ENCODE measurements around the gene STXBP4.

Gene STXBP4

DNA sequence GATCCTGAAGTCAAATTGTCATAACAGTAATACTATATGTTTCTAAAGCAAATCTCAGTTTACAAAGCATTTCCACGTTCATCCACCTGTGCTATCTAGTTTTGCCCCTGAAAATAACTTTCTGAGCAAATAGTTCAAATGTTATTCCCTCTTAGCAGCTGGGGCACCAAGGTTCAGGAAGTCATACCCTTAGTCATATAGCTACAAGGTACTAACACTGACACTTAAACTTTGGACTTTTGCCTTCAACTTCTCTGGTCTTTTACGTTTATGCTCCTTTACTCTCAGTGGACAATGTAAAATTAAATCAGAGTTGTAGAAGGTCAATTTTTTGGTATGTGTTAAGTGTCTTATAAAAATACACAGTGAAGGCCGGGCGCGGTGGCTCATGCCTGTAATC lies 33.1 kb upstream of the STXBP4 start:
- H3K27ac ChIP-seq = no peak overlapping the region
- TF ChIP-seq CTCF (IDR thresholded peaks at IDR 0.05) (no peak), ZFX (IDR thresholded peaks at IDR 0.05; ENCODE audit: borderline replicate concordance) (no peak)

DNA sequence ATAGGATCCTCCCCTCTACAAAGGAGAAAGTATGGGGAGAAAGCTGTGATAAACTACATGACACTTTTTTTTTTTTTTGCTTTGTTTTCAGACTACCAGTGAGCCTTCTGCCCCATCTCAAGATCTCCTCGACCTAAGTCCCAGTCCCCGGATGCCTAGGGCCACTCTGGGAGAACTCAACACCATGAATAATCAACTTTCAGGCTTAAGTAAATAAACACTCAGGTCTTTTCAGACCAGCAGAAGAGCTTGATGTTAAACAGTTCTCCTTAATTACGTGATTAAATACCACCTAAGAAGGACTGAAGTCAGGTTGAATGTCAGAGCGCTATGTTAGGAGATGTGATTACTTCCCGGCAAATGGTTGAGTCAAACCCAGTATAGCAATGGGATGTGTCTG lies 31.5 kb upstream of the STXBP4 start:
- TF ChIP-seq ZFX (IDR thresholded peaks at IDR 0.05; ENCODE audit: borderline replicate concordance) = no peak
- no peak for TF ChIP-seq CTCF (IDR thresholded peaks at IDR 0.05)

GRCh38 chr17:54937426-54937825 lies 31.1 kb upstream of the STXBP4 start:
- no peak for TF ChIP-seq ZFX (IDR thresholded peaks at IDR 0.05; ENCODE audit: borderline replicate concordance)
- no peak for TF ChIP-seq CTCF (IDR thresholded peaks at IDR 0.05)
- no peak overlapping the region for H3K27ac ChIP-seq

More for the DNA sequence above, 31.5 kb upstream of the STXBP4 start:
- H3K27ac ChIP-seq = no peak overlapping the region

DNA sequence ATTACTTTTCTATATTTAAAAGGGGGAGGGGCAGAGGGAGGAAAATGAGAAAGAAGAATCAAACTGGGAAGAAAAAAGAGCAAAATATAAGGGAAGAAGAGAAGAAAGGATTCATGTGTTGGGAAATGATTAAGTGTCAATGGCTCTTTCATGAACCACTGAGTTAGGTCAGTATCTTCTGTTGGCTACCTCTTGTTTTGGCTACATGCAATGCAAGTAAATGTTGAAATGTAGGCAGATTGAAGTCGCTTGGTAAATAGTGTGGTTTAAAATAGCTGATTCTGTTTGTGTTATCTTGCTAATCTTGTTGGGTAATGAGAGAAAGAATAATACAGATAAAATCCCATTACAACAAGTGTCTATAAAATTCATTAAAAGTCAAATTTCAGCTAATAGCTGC lies 27.3 kb upstream of the STXBP4 start:
- TF ChIP-seq ZFX (IDR thresholded peaks at IDR 0.05; ENCODE audit: borderline replicate concordance) (no peak), CTCF (IDR thresholded peaks at IDR 0.05) (no peak)
- H3K27ac ChIP-seq = no peak overlapping the region

DNA sequence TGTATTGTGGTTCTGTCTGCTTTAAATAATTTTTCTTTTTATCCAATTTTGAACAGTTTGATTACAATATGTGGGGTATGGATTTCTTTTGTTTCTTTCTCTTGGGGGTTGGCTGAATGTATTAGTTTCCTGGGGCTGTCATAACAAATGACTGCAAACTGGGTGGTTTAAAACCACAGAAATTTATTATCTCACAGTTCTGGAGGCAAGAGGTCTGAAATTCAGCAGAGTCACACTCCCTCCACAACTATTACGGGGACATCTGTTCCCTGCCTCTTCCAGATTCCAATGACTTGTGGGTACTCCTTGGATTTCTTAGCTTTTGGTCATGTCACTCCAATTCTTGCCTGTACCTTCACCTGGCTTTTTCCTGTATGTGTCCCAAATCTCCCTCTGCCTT lies 23.8 kb upstream of the STXBP4 start:
- TF ChIP-seq ZFX (IDR thresholded peaks at IDR 0.05; ENCODE audit: borderline replicate concordance) (no peak), CTCF (IDR thresholded peaks at IDR 0.05) (no peak)
- H3K27ac ChIP-seq = no peak overlapping the region

GRCh38 chr17:54945231-54945630 lies 23.3 kb upstream of the STXBP4 start:
- no peak overlapping the region for H3K27ac ChIP-seq

DNA sequence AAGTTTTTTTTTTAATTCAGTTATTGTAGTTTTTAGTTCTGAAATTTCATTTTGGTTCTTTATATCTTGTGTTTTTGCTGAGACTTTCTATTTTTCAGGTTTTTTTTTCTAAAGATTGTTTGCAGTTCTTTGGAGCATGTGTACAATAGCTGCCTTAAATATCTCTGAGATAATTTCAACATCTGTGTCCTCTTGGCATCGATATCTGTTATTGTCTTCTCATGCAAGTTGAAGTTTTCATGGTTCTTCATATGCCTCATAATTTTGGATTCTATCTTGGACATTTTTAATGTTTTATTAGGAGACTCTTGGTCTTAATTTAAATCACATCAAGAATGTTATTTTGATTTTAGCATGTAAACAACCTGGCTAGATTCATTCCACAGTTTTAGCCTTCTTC lies 22.9 kb upstream of the STXBP4 start:
- TF ChIP-seq ZFX (IDR thresholded peaks at IDR 0.05; ENCODE audit: borderline replicate concordance) = no peak
- no peak for TF ChIP-seq CTCF (IDR thresholded peaks at IDR 0.05)

More at GRCh38 chr17:54945231-54945630, 23.3 kb upstream of the STXBP4 start:
- no peak for TF ChIP-seq ZFX (IDR thresholded peaks at IDR 0.05; ENCODE audit: borderline replicate concordance)
- no peak for TF ChIP-seq CTCF (IDR thresholded peaks at IDR 0.05)

More for the DNA sequence above, 22.9 kb upstream of the STXBP4 start:
- H3K27ac ChIP-seq = no peak overlapping the region
